Measurements from ENCODE around the gene GLI1. TPM values are rescaled to one million over a fixed set of nuclear protein-coding genes. Genes with fewer than 3 reads are reported as not detected.

Gene GLI1
- total RNA-seq, 1 experiment from 2014 or later, result 25.8 TPM

DNA sequence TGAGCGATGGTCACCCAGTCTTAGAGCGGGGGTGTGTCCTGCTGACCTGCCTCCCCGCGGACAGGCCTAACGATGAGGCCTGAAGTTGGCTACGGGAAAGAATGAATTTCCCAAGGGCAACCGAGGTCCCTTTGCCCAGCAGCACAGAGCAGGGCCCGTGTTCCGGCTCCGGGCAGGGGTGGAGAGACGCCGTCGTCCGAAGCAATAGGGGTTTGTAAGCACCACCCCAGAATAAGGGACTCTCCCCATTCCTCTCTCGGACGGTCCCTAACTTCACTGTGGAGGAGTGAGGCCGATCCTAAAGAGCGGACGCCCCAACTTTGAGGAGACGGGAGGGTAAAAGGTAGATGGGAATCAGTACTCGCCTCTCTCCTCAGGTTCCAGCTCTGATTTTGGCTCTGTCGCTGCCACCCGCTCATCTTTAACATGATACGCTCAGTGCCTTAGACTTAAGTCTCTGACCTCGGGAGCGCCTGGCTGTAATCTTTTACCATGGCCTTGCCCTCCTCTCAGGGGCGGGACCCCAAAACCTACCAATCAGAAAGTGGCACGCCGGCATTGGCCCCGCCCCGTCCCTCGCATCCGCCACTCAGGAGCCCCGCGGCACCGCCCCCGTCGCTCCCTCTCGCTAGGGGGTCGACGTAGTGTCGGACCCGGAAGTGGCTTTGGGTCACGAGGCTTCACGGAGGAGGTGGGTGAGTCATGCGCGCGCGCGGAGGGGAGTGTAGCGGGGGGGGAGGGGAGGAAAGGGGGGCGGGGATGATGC, 60.7 kb downstream of the GLI1 start, which contains the start of gene DDIT3:
Gene DDIT3 (minus strand): TSS at position 462 of the 766 bp plus-strand sequence. CDS start 3,108 bp downstream, outside the sequence.
- Histone ChIP-seq H3K9ac (ENCODE audit: extremely low read depth, insufficient read length, low read length) (peak within 1 kb of the TSS; percentile 94), H3K56ac (ENCODE audit: insufficient read length, low read depth, low read length) (peak within 1 kb of the TSS; percentile 31), H2BK120ac (ENCODE audit: low read depth, low read length, poor library complexity, severe bottlenecking) (no peak within 1 kb of the TSS), H3K27ac (ENCODE audit: insufficient read length, low read depth, low read length) (peak within 1 kb of the TSS; percentile 90), H3K9me3 (ENCODE audit: control insufficient read depth, low read depth, low read length) (no peaks in the 10 kb centered on the region), H4K8ac (replicated peaks; ENCODE audit: insufficient read length, low read depth, low read length) (no peak within 1 kb of the TSS), H3K79me1 (ENCODE audit: insufficient read depth, low read depth, low read length, poor library complexity, severe bottlenecking) (no peaks in the 10 kb centered on the region), H4K91ac (ENCODE audit: insufficient read length, low read depth, low read length) (no peak within 1 kb of the TSS), H2BK20ac (ENCODE audit: low read depth, low read length, poor library complexity, severe bottlenecking) (no peak within 1 kb of the TSS), H2AFZ (ENCODE audit: low read length) (no peak within 1 kb of the TSS), H2AK5ac (ENCODE audit: insufficient read length, low read length) (no peak within 1 kb of the TSS), H3K23ac (ENCODE audit: insufficient read length, low read depth, low read length) (no peak within 1 kb of the TSS), H4K5ac (ENCODE audit: insufficient read length, low read depth, low read length) (peak within 1 kb of the TSS; percentile 63), H4K20me1 (ENCODE audit: control insufficient read depth, insufficient read depth, insufficient read length) (no peaks in the 10 kb centered on the region), H3K4ac (ENCODE audit: low read depth, low read length) (no peak within 1 kb of the TSS), H2BK12ac (ENCODE audit: insufficient read length, low read depth, low read length) (no peak within 1 kb of the TSS), H3K27me3 (ENCODE audit: insufficient read depth, low read length) (no peaks in the 10 kb centered on the region), H3K23me2 (ENCODE audit: insufficient read length, low read depth, low read length, poor library complexity, severe bottlenecking) (peaks cover 22% of the 10 kb centered on the region), H3T11ph (ENCODE audit: low read length) (no peak within 1 kb of the TSS), H3K14ac (ENCODE audit: insufficient read depth, low read length) (peak within 1 kb of the TSS; percentile 93), H2BK15ac (ENCODE audit: low read depth, low read length) (no peak within 1 kb of the TSS), H3K18ac (ENCODE audit: insufficient read length, low read depth, low read length) (peak within 1 kb of the TSS; percentile 88), H3K4me1 (ENCODE audit: insufficient read depth, low read length) (peaks cover 3% of the 10 kb centered on the region; the same call in 1 of the 2 replicates), H3K4me2 (ENCODE audit: insufficient read depth, insufficient read length, low read length) (peak within 1 kb of the TSS; percentile 87), H3K79me2 (ENCODE audit: insufficient read depth, low read length) (0 out of 2 replicates have a peak, but pooled peaks cover under 1% of the 10 kb centered on the region), H2BK5ac (ENCODE audit: insufficient read length, low read length) (no peak within 1 kb of the TSS)
- peak within 1 kb of the TSS; percentile 93 to 96 for H3K4me3 Mint-ChIP-seq
- H3K9me3 Mint-ChIP-seq, result no peaks in the 10 kb centered on the region
- peak; percentile 100 for DNase-seq
- H3K4me1 Mint-ChIP-seq, result peaks cover 37 to 48% of the 10 kb centered on the region in 2 experiments
- no peaks in the 10 kb centered on the region; the same call in 1 of the 2 replicates for H3K27me3 Mint-ChIP-seq (ENCODE audit: low read depth)
- whole genome bisulfite sequencing (ENCODE audit: extremely low coverage, insufficient read length, low lambda C conversion rate), result no CpG with 5 or more reads among the region's 52 CpGs
- peaks cover 34 to 53% (median 53%) of the 10 kb centered on the region in 3 experiments for H3K36me3 Mint-ChIP-seq (ENCODE audit: insufficient read depth in 1 of 3, low read depth in 3 of 3)
- TF ChIP-seq CTCF (conservative IDR thresholded peaks at IDR 0.05), result no peak
- peak within 1 kb of the TSS; percentile 92 to 99 (median 98) for H3K27ac Mint-ChIP-seq

Data from H9 (cell line).